ENCODE data around the gene ZBTB12. TPM values are rescaled to one million over a fixed set of nuclear protein-coding genes. Genes with fewer than 3 reads are reported as not detected.
"Not testable (repeated sequence)": the region's sequence is repeated elsewhere in the genome, so short reads cannot be mapped to it uniquely, and the experiment has no call there.

Gene ZBTB12
- total RNA-seq, 1 experiment from 2014 or later = 11.7 TPM

- ChIA-PET CTCF (no interaction called here), POLR2A (no interaction called here)
- H3K4me3 Mint-ChIP-seq (ENCODE audit: unreplicated experiment) = peak overlapping the region; percentile 16
- Histone ChIP-seq H3K4me1 (peaks cover 12% of the 10 kb centered on the region), H3K27me3 (replicated peaks; ENCODE audit: control insufficient read depth, insufficient read depth, low read length) (no peaks in the 10 kb centered on the region), H3K4me3 (ENCODE audit: low read depth, low read length) (no peak overlapping the region), H3K9me3 (no peaks in the 10 kb centered on the region), H3K36me3 (ENCODE audit: control insufficient read depth, insufficient read depth, low read length) (peaks cover 9% of the 10 kb centered on the region)
- no peak overlapping the region for H3K27ac Mint-ChIP-seq (ENCODE audit: unreplicated experiment)
- H3K9me3 Mint-ChIP-seq (ENCODE audit: unreplicated experiment) = no peaks in the 10 kb centered on the region
- H3K4me1 Mint-ChIP-seq (ENCODE audit: low read depth, unreplicated experiment) = peaks cover 18% of the 10 kb centered on the region
- BruUV-seq (replicated peaks) = no TSS peak
- no peaks in the 10 kb centered on the region for H3K27me3 Mint-ChIP-seq (ENCODE audit: insufficient read depth, unreplicated experiment)
- H3K36me3 Mint-ChIP-seq (ENCODE audit: insufficient read depth, unreplicated experiment) = peaks cover 70% of the 10 kb centered on the region
- DNase-seq = no peak
- intact Hi-C loops (cut with micrococcal nuclease; ENCODE audit: unreplicated experiment) = no loop called here
- TF ChIP-seq CTCF (IDR thresholded peaks at IDR 0.05; ENCODE audit: insufficient read depth in 1 of 2, low read depth in 1 of 2, low read length in 1 of 2, severe bottlenecking in 1 of 2, unreplicated experiment in 1 of 2) = no peak
These were observed 41.5 kb downstream of the ZBTB12 start for GRCh38 chr6:31860349-31860748.

- no peaks in the 10 kb centered on the region for H3K27me3 Mint-ChIP-seq (ENCODE audit: insufficient read depth, unreplicated experiment)
- peak overlapping the region; percentile 16 for H3K4me3 Mint-ChIP-seq (ENCODE audit: unreplicated experiment)
- intact Hi-C loops (cut with micrococcal nuclease; ENCODE audit: unreplicated experiment) = no loop called here
- Histone ChIP-seq H3K9me3 (no peaks in the 10 kb centered on the region), H3K36me3 (ENCODE audit: control insufficient read depth, insufficient read depth, low read length) (peaks cover 9% of the 10 kb centered on the region), H3K4me3 (ENCODE audit: low read depth, low read length) (no peak overlapping the region), H3K4me1 (peaks cover 8% of the 10 kb centered on the region; the same call in 1 of the 2 replicates), H3K27me3 (replicated peaks; ENCODE audit: control insufficient read depth, insufficient read depth, low read length) (no peaks in the 10 kb centered on the region)
- peaks cover 74% of the 10 kb centered on the region for H3K36me3 Mint-ChIP-seq (ENCODE audit: insufficient read depth, unreplicated experiment)
- no peak for DNase-seq
- H3K9me3 Mint-ChIP-seq (ENCODE audit: unreplicated experiment) = no peaks in the 10 kb centered on the region
- H3K27ac Mint-ChIP-seq (ENCODE audit: unreplicated experiment) = no peak overlapping the region
- ChIA-PET POLR2A (no interaction called here), CTCF (no interaction called here)
- H3K4me1 Mint-ChIP-seq (ENCODE audit: low read depth, unreplicated experiment) = peaks cover 18% of the 10 kb centered on the region
- TF ChIP-seq CTCF (IDR thresholded peaks at IDR 0.05; ENCODE audit: insufficient read depth in 1 of 2, low read depth in 1 of 2, low read length in 1 of 2, severe bottlenecking in 1 of 2, unreplicated experiment in 1 of 2) = no peak
- no TSS peak for BruUV-seq (replicated peaks)
These were observed 42.0 kb downstream of the ZBTB12 start for GRCh38 chr6:31859923-31860322.

- POLR2A ChIA-PET = no interaction called here
- Mint-ChIP-seq H3K27ac (ENCODE audit: unreplicated experiment) (no peak overlapping the region), H3K4me3 (ENCODE audit: unreplicated experiment) (no peak overlapping the region), H3K27me3 (ENCODE audit: insufficient read depth, unreplicated experiment) (no peaks in the 10 kb centered on the region), H3K9me3 (ENCODE audit: unreplicated experiment) (no peaks in the 10 kb centered on the region), H3K36me3 (ENCODE audit: insufficient read depth, unreplicated experiment) (peaks cover 68% of the 10 kb centered on the region), H3K4me1 (ENCODE audit: low read depth, unreplicated experiment) (peaks cover 18% of the 10 kb centered on the region)
- CTCF ChIA-PET = no interaction called here
- Histone ChIP-seq H3K9me3 (no peaks in the 10 kb centered on the region), H3K4me3 (ENCODE audit: low read depth, low read length) (no peak overlapping the region), H3K4me1 (0 out of 2 replicates have a peak, but pooled peaks cover 6% of the 10 kb centered on the region), H3K27me3 (replicated peaks; ENCODE audit: control insufficient read depth, insufficient read depth, low read length) (no peaks in the 10 kb centered on the region), H3K36me3 (ENCODE audit: control insufficient read depth, insufficient read depth, low read length) (peaks cover 9% of the 10 kb centered on the region)
- no TSS peak for BruUV-seq (replicated peaks)
- TF ChIP-seq CTCF (IDR thresholded peaks at IDR 0.05; ENCODE audit: insufficient read depth in 1 of 2, low read depth in 1 of 2, low read length in 1 of 2, severe bottlenecking in 1 of 2, unreplicated experiment in 1 of 2) = no peak
- DNase-seq = no peak
- intact Hi-C loops (cut with micrococcal nuclease; ENCODE audit: unreplicated experiment) = no loop called here
These were observed 43.2 kb downstream of the ZBTB12 start for GRCh38 chr6:31858707-31859106.

- H3K4me3 Mint-ChIP-seq (ENCODE audit: unreplicated experiment); H3K27ac Mint-ChIP-seq (ENCODE audit: unreplicated experiment); BruUV-seq (replicated peaks); H3K27me3 ChIP-seq (replicated peaks; ENCODE audit: control insufficient read depth, insufficient read depth, low read length); H3K4me1 ChIP-seq; DNase-seq; H3K9me3 Mint-ChIP-seq (ENCODE audit: unreplicated experiment); H3K27me3 Mint-ChIP-seq (ENCODE audit: insufficient read depth, unreplicated experiment); H3K4me3 ChIP-seq (ENCODE audit: low read depth, low read length); H3K36me3 ChIP-seq (ENCODE audit: control insufficient read depth, insufficient read depth, low read length); H3K9me3 ChIP-seq; CTCF ChIA-PET; intact Hi-C loops (cut with micrococcal nuclease; ENCODE audit: unreplicated experiment): not testable (repeated sequence)
- Mint-ChIP-seq H3K36me3 (ENCODE audit: insufficient read depth, unreplicated experiment) (peaks cover 59% of the 10 kb centered on the region), H3K4me1 (ENCODE audit: low read depth, unreplicated experiment) (peaks cover 15% of the 10 kb centered on the region)
- POLR2A ChIA-PET = interaction anchor here (0.6 kb wide), 1 partner anchor 288 kb away, joined by 3 read pairs; no protein-coding TSS in a partner anchor
These were observed 44.1 kb downstream of the ZBTB12 start for GRCh38 chr6:31857774-31858173.

- DNase-seq; H3K9me3 ChIP-seq; CTCF ChIA-PET; H3K27me3 ChIP-seq (replicated peaks; ENCODE audit: control insufficient read depth, insufficient read depth, low read length); H3K4me3 Mint-ChIP-seq (ENCODE audit: unreplicated experiment); H3K9me3 Mint-ChIP-seq (ENCODE audit: unreplicated experiment); H3K4me3 ChIP-seq (ENCODE audit: low read depth, low read length); intact Hi-C loops (cut with micrococcal nuclease; ENCODE audit: unreplicated experiment); H3K36me3 ChIP-seq (ENCODE audit: control insufficient read depth, insufficient read depth, low read length); H3K27me3 Mint-ChIP-seq (ENCODE audit: insufficient read depth, unreplicated experiment); BruUV-seq (replicated peaks): not testable (repeated sequence)
- peaks cover 21% of the 10 kb centered on the region for H3K4me1 ChIP-seq
- Mint-ChIP-seq H3K27ac (ENCODE audit: unreplicated experiment) (peak overlapping the region; percentile 59), H3K4me1 (ENCODE audit: low read depth, unreplicated experiment) (peaks cover 10% of the 10 kb centered on the region), H3K36me3 (ENCODE audit: insufficient read depth, unreplicated experiment) (peaks cover 23% of the 10 kb centered on the region)
- POLR2A ChIA-PET = interaction anchor here (0.8 to 0.9 kb wide), 2 partner anchors 11 to 37 kb away, joined by 3 read pairs; partner anchors contain the start of genes HSPA1A, HSPA1L and NEU1
These were observed 49.7 kb downstream of the ZBTB12 start for GRCh38 chr6:31851980-31852718.
